NT2/D1 (cell line): ENCODE measurements around the gene USP1.

ENCODE experiments used
- DNase-seq: peaks from one replicate; pipeline ENCODE4 v3.0.0-alpha.2; 2011; ENCODE audit warnings: low read depth, low spot score
- H3K27me3 ChIP-seq: 2 replicates; pipeline ENCODE4 v1.6.0; 2011; ENCODE audit warnings: mild to moderate bottlenecking; ENCODE audit not compliant: insufficient read length, insufficient read depth
- H3K36me3 ChIP-seq: 2 replicates; pipeline ENCODE4 v1.6.1; 2011; ENCODE audit warnings: mild to moderate bottlenecking, low read length, mixed read lengths; ENCODE audit not compliant: insufficient read depth, insufficient read length
- H3K4me1 ChIP-seq: 2 replicates; pipeline ENCODE4 v1.5.1; 2011; ENCODE audit not compliant: insufficient read depth, insufficient read length
- H3K4me3 ChIP-seq: 2 replicates; pipeline ENCODE4 v1.5.1; 2011; ENCODE audit warnings: low read depth; ENCODE audit not compliant: insufficient read length
- H3K9ac ChIP-seq: 2 replicates; pipeline ENCODE4 v1.6.0; 2011; ENCODE audit warnings: low read depth; ENCODE audit not compliant: insufficient read length
- H3K9me3 ChIP-seq: 2 replicates; pipeline ENCODE4 v1.5.1; 2011; ENCODE audit warnings: mild to moderate bottlenecking, low read length; ENCODE audit not compliant: insufficient read depth
- SUZ12 ChIP-seq: IDR thresholded peaks from 2 replicates; pipeline ENCODE4 v1.6.1; 2011; ENCODE audit not compliant: insufficient read length, insufficient read depth; ENCODE audit errors: extremely low read depth
- YY1 ChIP-seq: IDR thresholded peaks from 2 replicates; pipeline ENCODE4 v1.6.1; 2011; ENCODE audit not compliant: insufficient read length, insufficient read depth
- ZNF274 ChIP-seq: IDR thresholded peaks from 2 replicates; pipeline ENCODE4 v1.6.1; 2011; ENCODE audit warnings: mild to moderate bottlenecking, low read depth, low read length

Gene USP1

DNA sequence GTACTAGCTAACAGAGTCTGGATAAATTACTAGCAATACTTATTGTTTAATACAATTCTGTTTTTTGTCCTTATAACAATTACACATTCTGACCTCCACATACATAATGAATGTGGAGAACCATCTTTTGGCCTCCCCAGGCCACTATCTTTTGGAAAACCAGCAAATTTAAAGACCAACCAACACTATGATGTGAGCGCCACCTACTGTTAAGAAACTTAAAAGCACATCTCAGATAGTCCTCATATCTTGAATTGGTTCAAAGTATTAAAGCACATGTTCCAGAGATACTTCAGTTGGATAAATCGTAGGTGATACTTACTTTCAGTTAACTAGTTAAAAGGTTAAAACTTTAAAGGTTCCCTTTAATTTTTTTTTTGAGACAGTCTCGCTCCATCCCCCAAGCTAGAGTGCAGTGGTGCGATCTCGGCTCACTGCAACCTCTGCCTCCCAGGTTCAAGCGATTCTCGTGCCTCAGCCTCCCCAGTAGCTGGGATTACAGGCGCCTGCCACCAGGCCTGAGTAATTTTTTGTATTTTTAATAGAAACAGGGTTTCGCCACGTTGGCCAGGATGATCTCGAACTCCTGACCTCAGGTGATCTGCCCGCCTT, 29.3 kb upstream of the USP1 start:
- Histone ChIP-seq H3K27me3 (no peaks in the 10 kb centered on the region), H3K9me3 (no peaks in the 10 kb centered on the region), H3K4me3 (no peak overlapping the region), H3K36me3 (no peaks in the 10 kb centered on the region), H3K4me1 (no peaks in the 10 kb centered on the region), H3K9ac (no peak overlapping the region)
- no peak for TF ChIP-seq ZNF274
- TF ChIP-seq YY1 = no peak
- DNase-seq = peak; percentile 63

DNA sequence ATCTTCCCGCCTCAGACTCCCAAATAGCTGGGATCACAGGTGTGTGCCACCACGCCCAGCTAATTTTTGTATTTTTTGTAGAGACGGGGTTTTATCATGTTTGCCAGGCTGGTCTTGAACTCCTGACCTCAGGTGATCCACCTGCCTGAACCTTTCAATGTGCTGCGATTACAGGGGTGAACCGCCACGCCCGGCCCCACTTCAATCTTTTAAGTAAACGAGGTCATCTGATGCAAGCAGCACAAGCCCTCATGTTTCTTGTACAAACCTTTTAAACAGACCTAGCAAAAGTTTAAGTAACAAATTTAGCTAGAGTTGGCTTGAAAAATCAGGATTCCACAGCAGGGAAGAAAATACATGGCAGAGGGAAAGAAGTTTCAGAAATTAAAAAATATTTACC, 21.2 kb upstream of the USP1 start:
- Histone ChIP-seq H3K9me3 (no peaks in the 10 kb centered on the region), H3K36me3 (no peaks in the 10 kb centered on the region), H3K27me3 (no peaks in the 10 kb centered on the region), H3K9ac (no peak overlapping the region), H3K4me3 (no peak overlapping the region), H3K4me1 (no peaks in the 10 kb centered on the region)
- DNase-seq = no peak
- TF ChIP-seq SUZ12 (no peak), YY1 (no peak), ZNF274 (no peak)

DNA sequence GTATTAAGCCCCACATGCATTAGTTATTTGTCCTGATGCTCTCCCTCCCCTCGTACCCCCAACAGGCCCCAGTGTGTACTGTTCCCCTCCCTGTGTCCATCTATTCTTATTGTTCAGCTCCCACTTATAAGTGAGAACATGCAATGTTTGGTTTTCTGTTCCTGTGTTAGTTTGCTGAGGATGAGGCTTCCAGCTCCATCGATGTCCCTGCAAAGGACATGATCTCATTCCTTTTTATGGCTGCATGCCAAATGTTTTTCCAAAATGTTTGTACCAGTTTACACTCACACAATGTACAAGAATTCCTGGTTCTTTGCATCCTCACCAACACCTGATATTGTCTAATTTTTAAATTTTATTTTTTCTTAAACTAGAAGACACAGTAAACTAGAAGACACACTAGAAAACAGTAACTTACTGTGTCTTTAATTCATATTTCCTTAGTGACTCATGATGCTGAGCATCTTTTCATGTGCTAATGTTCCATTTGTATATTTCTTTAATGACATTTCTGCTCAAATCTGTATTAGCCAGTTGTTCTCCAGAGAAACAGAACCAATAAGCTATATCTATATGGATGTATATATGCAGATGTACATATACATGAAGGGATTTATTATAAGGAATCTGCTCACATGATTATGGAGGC, 19.4 kb upstream of the USP1 start:
- Histone ChIP-seq H3K4me1 (no peaks in the 10 kb centered on the region), H3K9ac (no peak overlapping the region), H3K9me3 (no peaks in the 10 kb centered on the region), H3K36me3 (no peaks in the 10 kb centered on the region), H3K4me3 (no peak overlapping the region), H3K27me3 (no peaks in the 10 kb centered on the region)
- TF ChIP-seq YY1 (no peak), ZNF274 (no peak), SUZ12 (no peak)
- DNase-seq = no peak

DNA sequence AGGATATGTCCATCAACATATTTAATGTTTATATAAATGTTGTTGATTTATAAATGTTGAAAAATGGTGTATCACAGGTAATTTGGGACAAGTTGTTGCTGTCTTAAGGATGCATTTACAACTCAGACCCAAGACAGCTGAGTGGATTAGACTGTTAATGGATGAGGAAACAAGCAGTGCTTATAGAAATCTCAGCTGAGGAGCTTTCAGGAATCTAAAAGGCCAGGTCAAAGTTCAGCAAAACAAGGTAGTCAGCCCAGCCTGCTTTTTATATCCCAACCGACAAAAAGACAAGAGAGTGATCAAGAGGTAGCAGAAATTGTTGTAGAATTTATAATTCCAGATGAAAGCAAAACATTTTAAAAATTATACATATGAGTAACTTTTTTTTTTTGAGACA, 16.6 kb upstream of the USP1 start:
- no peaks in the 10 kb centered on the region for H3K27me3 ChIP-seq
- H3K36me3 ChIP-seq = no peaks in the 10 kb centered on the region
- peaks cover 3% of the 10 kb centered on the region for H3K4me1 ChIP-seq
- no peak for DNase-seq
- TF ChIP-seq ZNF274 = no peak
- TF ChIP-seq YY1 = no peak
- TF ChIP-seq SUZ12 = no peak
- H3K9me3 ChIP-seq = no peaks in the 10 kb centered on the region
- no peak overlapping the region for H3K4me3 ChIP-seq
- H3K9ac ChIP-seq = no peak overlapping the region

- DNase-seq = no peak
- no peak for TF ChIP-seq ZNF274
- TF ChIP-seq YY1 = no peak
- TF ChIP-seq SUZ12 = no peak
- H3K27me3 ChIP-seq = no peaks in the 10 kb centered on the region
- no peak overlapping the region for H3K9ac ChIP-seq
- H3K4me3 ChIP-seq = no peak overlapping the region
- H3K4me1 ChIP-seq = peaks cover 3% of the 10 kb centered on the region
- no peaks in the 10 kb centered on the region for H3K9me3 ChIP-seq
- H3K36me3 ChIP-seq = no peaks in the 10 kb centered on the region
Observed at GRCh38 chr1:62423580-62424242, 13.1 kb upstream of the USP1 start.

DNA sequence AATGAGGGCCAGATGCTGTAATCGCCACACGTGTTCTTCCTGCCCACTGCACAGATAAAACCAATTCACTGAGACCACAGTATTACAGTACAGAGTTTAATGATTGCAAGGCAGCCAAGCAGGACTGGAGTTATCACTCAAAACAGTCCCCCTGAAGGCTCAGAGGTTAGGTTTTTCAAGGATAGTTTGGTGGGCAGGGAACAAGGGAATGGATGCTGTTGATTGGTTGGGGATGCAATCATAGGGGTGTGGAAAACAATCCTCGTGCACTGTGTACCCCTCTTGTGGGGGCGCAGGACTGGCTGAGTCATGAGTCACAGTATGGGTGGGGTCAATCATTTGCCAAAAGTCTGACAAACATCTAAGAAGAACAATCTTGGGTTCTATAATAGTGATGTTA, 12.4 kb upstream of the USP1 start:
- Histone ChIP-seq H3K4me1 (peaks cover 3% of the 10 kb centered on the region), H3K27me3 (no peaks in the 10 kb centered on the region), H3K9ac (no peak overlapping the region), H3K4me3 (no peak overlapping the region), H3K36me3 (no peaks in the 10 kb centered on the region), H3K9me3 (no peaks in the 10 kb centered on the region)
- DNase-seq = no peak
- TF ChIP-seq ZNF274 = no peak
- no peak for TF ChIP-seq SUZ12
- no peak for TF ChIP-seq YY1

DNA sequence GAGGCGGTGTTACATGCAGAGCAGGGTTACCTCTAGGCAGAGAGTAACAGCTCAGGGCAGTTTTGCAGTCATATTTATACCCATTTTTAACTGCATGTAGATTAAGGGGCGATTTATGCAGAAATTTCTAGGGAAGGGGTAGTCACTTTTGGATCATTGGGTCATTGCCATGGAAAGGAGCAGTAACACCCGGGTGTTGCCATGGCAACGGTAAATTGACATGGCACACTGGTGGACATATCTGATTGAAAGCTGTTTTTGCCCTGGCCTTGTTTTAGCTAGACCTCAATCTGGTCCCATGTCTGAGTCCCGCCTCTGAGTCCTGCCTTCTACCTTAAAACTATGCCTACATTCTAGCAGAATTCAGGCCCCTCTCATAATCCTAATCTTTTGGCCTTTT, 11.8 kb upstream of the USP1 start:
- Histone ChIP-seq H3K27me3 (no peaks in the 10 kb centered on the region), H3K9me3 (no peaks in the 10 kb centered on the region), H3K4me3 (no peak overlapping the region), H3K36me3 (no peaks in the 10 kb centered on the region), H3K4me1 (peaks cover 3% of the 10 kb centered on the region), H3K9ac (no peak overlapping the region)
- no peak for DNase-seq
- TF ChIP-seq ZNF274 = no peak
- TF ChIP-seq YY1 = no peak
- no peak for TF ChIP-seq SUZ12
